Neural cell (in vitro differentiated cells): Measurements from ENCODE around the gene APBB2.

Experiments
- CTCF ChIP-seq: fragments of 450-650 bp; IDR thresholded peaks from 2 replicates; pipeline ENCODE4 v1.5.1; 2014; ENCODE audit warnings: antibody characterized with exemption, mild to moderate bottlenecking, moderate library complexity; ENCODE audit not compliant: poor library complexity, severe bottlenecking
- EP300 ChIP-seq: fragments of 450-650 bp; conservative IDR thresholded peaks from 2 replicates; pipeline ENCODE4 v1.6.1; 2014; ENCODE audit warnings: antibody characterized with exemption, mild to moderate bottlenecking, moderate library complexity; ENCODE audit not compliant: poor library complexity, severe bottlenecking
- EZH2 ChIP-seq: fragments of 200-600, 300-800 bp; shearing (Covaris generic), sonication (generic); IDR thresholded peaks from 2 replicates; pipeline ENCODE4 v1.6.1; 2014; ENCODE audit warnings: antibody characterized with exemption, low read length, borderline replicate concordance, mild to moderate bottlenecking; ENCODE audit not compliant: insufficient read depth, poor library complexity, severe bottlenecking
- POLR2AphosphoS5 ChIP-seq: IDR thresholded peaks from 2 replicates; pipeline ENCODE4 v1.6.1; 2012
- SMC3 ChIP-seq: fragments of 450-650 bp; conservative IDR thresholded peaks from 2 replicates; pipeline ENCODE4 v1.6.1; 2014; ENCODE audit warnings: antibody characterized with exemption, mild to moderate bottlenecking, moderate library complexity; ENCODE audit not compliant: poor library complexity

- TF ChIP-seq SMC3: no peak
- TF ChIP-seq CTCF: no peak
- no peak for TF ChIP-seq EZH2
- TF ChIP-seq EP300: no peak
- no peak for TF ChIP-seq POLR2AphosphoS5
Measured at GRCh38 chr4:40870150-40870549, 344.2 kb downstream of the APBB2 start.
